Mononuclear cell (primary cell): ENCODE measurements around the gene TRPM5. TPM values are rescaled to one million over a fixed set of nuclear protein-coding genes. Genes with fewer than 3 reads are reported as not detected.

Source experiments
- H3K27me3 ChIP-seq: 2 replicates; pipeline ENCODE4 v1.6.0; 2011; ENCODE audit warnings: low read length, control low read depth; ENCODE audit not compliant: insufficient read depth
- H3K4me1 ChIP-seq: 2 replicates; pipeline ENCODE4 v1.5.1; 2011; ENCODE audit warnings: mild to moderate bottlenecking, low read length, control low read depth; ENCODE audit not compliant: insufficient read depth
- H3K4me3 ChIP-seq: 2 replicates; pipeline ENCODE4 v1.5.1; 2011; ENCODE audit warnings: mild to moderate bottlenecking, low read length, moderate library complexity
- H3K9me3 ChIP-seq: 2 replicates; pipeline ENCODE4 v1.5.1; 2011; ENCODE audit warnings: low read depth, mild to moderate bottlenecking, control low read depth, low read length
- total RNA-seq: library from RNA; depleted of rRNA; stranded (reverse); fragments of >200 nt; gene quantifications from one replicate; pipeline ENCODE4 v1.2.3, GENCODE V29; 2012

TRPM5 gene
- total RNA-seq, 1 donor, result 0.10 TPM

- Histone ChIP-seq H3K4me1 (peaks cover under 1% of the 10 kb centered on the region), H3K9me3 (no peaks in the 10 kb centered on the region), H3K27me3 (no peaks in the 10 kb centered on the region), H3K4me3 (no peak overlapping the region)
Measured at GRCh38 chr11:2474059-2474901, 30.0 kb upstream of the TRPM5 start.

GRCh38 chr11:2473361-2474058 is 29.2 kb upstream of the TRPM5 start:
- Histone ChIP-seq H3K9me3 (no peaks in the 10 kb centered on the region), H3K4me3 (no peak overlapping the region), H3K27me3 (no peaks in the 10 kb centered on the region), H3K4me1 (peaks cover 4% of the 10 kb centered on the region)

GRCh38 chr11:2472428-2473186 is 28.3 kb upstream of the TRPM5 start:
- no peaks in the 10 kb centered on the region for H3K27me3 ChIP-seq
- peaks cover 13% of the 10 kb centered on the region for H3K4me1 ChIP-seq
- no peak overlapping the region for H3K4me3 ChIP-seq
- H3K9me3 ChIP-seq, result no peaks in the 10 kb centered on the region

DNA sequence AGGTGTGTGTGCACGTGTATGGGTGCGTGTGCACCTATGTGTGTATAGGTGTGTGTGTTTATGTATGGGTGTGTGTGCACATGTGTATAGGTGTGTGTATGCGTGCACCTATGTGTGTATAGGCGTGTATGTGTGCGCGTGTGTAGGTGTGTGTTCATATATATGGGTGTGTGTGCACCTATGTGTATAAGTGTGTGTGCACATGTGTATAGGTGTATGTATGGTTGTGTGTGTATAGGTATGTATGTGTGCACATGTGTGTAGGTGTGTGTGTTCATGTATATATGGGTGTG is 27.4 kb upstream of the TRPM5 start:
- H3K4me3 ChIP-seq, result no peak overlapping the region
- peaks cover 21% of the 10 kb centered on the region for H3K4me1 ChIP-seq
- H3K9me3 ChIP-seq, result no peaks in the 10 kb centered on the region
- H3K27me3 ChIP-seq, result no peaks in the 10 kb centered on the region

- no peaks in the 10 kb centered on the region for H3K27me3 ChIP-seq
- no peaks in the 10 kb centered on the region for H3K9me3 ChIP-seq
- no peak overlapping the region for H3K4me3 ChIP-seq
- H3K4me1 ChIP-seq, result peaks cover 27% of the 10 kb centered on the region
Measured at GRCh38 chr11:2471048-2471803, 26.9 kb upstream of the TRPM5 start.

- no peak overlapping the region for H3K4me3 ChIP-seq
- H3K27me3 ChIP-seq, result no peaks in the 10 kb centered on the region
- H3K9me3 ChIP-seq, result no peaks in the 10 kb centered on the region
- H3K4me1 ChIP-seq, result peaks cover 34% of the 10 kb centered on the region
Measured at GRCh38 chr11:2470495-2470894, 26.2 kb upstream of the TRPM5 start.

GRCh38 chr11:2468363-2469235 is 24.3 kb upstream of the TRPM5 start:
- Histone ChIP-seq H3K4me3 (no peak overlapping the region), H3K27me3 (no peaks in the 10 kb centered on the region), H3K9me3 (no peaks in the 10 kb centered on the region), H3K4me1 (peaks cover 34% of the 10 kb centered on the region)

DNA sequence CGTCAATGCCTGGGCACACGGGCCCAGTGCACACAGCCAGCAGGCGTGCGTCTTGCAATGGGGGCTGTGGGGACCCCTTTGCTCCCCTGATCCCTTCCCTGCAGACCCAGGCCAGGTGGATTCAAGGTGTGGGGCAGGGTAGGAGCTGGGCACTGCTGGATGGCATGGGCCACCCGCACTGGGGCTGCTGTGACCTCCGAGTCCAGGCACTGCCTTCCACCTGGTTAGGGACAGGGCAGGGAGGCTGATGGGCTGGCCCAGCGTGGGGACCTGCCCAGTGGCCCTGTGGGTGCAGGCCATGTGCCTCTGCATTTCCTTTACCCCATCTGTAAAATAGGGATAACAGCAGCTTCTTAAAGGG is 23.4 kb upstream of the TRPM5 start:
- H3K4me1 ChIP-seq, result peaks cover 34% of the 10 kb centered on the region
- H3K4me3 ChIP-seq, result no peak overlapping the region
- H3K27me3 ChIP-seq, result no peaks in the 10 kb centered on the region
- H3K9me3 ChIP-seq, result no peaks in the 10 kb centered on the region

- H3K4me1 ChIP-seq, result peaks cover 34% of the 10 kb centered on the region
Measured at GRCh38 chr11:2466869-2467694, 22.8 kb upstream of the TRPM5 start.

GRCh38 chr11:2466069-2466801 is 21.9 kb upstream of the TRPM5 start:
- Histone ChIP-seq H3K4me3 (no peak overlapping the region), H3K4me1 (peaks cover 34% of the 10 kb centered on the region), H3K27me3 (no peaks in the 10 kb centered on the region)

More at GRCh38 chr11:2466869-2467694, 22.8 kb upstream of the TRPM5 start:
- Histone ChIP-seq H3K4me3 (no peak overlapping the region), H3K9me3 (no peaks in the 10 kb centered on the region), H3K27me3 (no peaks in the 10 kb centered on the region)

DNA sequence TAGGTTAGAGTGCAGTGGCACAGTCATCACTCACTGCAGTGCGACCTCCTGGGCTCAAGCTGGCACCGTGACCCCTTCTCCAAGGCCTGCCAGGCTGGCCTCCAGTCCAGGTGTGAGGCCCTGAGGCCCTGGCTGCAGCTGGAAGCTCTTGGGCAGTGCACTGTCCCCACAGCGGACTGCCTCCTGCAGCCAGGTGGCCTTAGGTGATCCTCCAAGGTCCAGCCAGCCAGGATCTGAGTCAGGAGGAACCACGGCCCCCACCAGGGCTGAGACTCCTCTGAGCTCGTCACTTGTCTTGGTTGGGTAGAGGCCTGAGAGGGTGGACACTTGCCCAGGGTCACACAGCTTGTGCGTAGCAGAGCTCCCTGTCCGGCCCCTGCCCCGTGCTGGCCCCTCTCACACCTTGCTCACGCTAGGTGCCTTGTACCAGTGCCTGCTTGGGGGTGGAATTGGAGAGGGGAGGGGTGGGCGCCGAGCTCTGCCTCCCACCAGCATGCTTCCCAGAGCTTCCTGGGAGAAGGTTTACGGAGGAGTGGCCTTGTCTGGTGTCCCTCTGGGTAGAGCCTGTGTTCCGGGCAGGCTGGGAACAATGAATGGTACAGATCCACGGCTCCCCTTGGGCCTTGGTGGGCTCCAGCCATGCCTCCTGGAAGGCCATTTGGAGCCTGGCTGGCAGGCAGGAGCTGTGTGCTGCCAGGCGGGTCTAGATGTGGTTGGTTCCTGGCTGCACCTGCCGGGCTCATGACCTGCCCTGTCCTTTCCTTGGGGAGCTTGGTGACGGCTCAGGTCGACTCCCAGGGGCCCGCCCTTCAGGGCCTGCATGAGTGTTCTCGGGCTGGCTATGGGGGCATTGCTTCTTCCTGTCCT is 21.1 kb upstream of the TRPM5 start:
- no peak overlapping the region for H3K4me3 ChIP-seq
- H3K9me3 ChIP-seq, result no peaks in the 10 kb centered on the region
- peaks cover 34% of the 10 kb centered on the region for H3K4me1 ChIP-seq
- H3K27me3 ChIP-seq, result no peaks in the 10 kb centered on the region

More at GRCh38 chr11:2466069-2466801, 21.9 kb upstream of the TRPM5 start:
- H3K9me3 ChIP-seq, result no peaks in the 10 kb centered on the region

DNA sequence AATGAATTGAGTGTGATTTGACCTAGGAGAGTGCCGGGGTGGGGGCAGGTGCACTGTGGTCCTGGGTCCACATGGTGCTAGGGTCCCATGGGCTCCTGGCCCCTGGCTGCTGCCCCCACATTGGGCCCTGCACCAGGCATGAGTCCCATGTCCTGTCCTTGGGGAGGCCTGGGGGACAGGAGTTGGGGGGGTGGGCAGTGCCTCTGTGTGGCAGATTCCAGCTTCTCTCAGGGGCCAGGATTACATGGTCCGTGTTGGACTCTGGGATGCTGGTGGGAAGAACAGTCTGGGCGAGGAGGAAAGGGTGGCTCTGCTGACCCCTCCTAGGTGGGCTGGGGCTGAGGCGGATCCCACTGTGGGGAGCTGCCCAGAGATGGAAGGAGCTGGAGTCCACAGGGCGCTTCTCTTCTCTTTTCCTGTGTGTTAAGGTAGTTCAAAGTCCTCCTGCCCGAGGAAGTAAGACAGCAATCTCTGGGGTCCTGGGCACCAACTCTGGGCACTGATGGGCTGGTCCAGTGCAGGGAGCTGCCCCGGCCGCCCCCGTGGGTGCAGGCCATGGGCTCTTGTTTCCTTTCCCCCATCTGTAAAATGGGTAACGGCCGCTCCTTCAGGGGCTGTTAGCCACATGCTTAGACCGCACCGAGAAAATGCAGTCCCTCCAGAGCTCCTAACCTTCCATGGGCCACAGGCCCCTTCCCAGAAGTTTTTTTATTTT is 20.3 kb upstream of the TRPM5 start:
- Histone ChIP-seq H3K9me3 (no peaks in the 10 kb centered on the region), H3K27me3 (no peaks in the 10 kb centered on the region), H3K4me1 (peaks cover 34% of the 10 kb centered on the region), H3K4me3 (no peak overlapping the region)
